Occipital lobe (tissue), 2 donors: Measurements from ENCODE around the gene ZNF705A. TPM values are rescaled to one million over a fixed set of nuclear protein-coding genes. Genes with fewer than 3 reads are reported as not detected.
"Not testable (repeated sequence)": the region's sequence is repeated elsewhere in the genome, so short reads cannot be mapped to it uniquely, and the experiment has no call there.

ENCODE experiments used
- DNase-seq: peaks from one replicate; lab custom pipeline; 2025; lab: John Stamatoyannopoulos, UW
- total RNA-seq: library from RNA; depleted of rRNA; stranded (reverse); fragments of >200 nt; gene quantifications from one replicate; pipeline ENCODE4 v1.2.3, GENCODE V29; 2014

Gene ZNF705A
- not detected for total RNA-seq

- DNase-seq: no peak
These were observed at the start of gene ZNF705A for GRCh38 chr12:8156845-8157244. TSS of gene ZNF705A (plus strand) at chr12:8157015. CDS start at chr12:8172626, 15,611 bp downstream.

GRCh38 chr12:8108808-8109398 is 47.9 kb upstream of the ZNF705A start:
- DNase-seq: peak; percentile 14

- not testable (repeated sequence) for DNase-seq
These were observed 43.7 kb upstream of the ZNF705A start for GRCh38 chr12:8113117-8113516.

DNA sequence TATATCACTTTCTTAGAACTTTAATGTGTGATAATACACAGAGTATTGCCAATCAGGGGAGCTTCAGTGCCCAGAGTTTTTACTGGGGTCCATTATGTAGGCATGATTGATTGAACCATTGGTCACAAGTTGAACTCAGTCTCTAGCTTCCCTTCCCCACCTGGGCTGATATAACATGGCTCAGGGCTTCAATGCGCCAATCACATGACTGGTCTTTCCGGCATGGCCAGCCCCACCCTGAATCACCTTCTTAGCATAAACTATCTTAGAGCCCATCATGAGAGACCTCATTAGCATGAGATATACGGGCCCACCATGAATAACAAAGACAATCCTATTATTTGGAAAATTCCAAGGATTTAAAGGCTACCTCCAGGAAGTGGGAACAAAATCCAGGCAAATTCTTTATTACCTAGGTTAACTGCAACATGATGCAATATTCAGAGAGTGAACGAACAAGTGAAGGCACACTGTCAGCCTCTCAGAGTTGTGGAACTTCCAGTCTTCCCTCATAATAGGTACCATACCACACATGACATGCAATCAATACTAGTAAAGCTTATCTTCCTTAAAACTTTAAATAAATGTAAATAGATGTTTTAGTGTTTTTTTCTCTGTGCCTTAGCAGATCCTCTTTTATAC is 36.6 kb upstream of the ZNF705A start:
- no peak for DNase-seq

DNA sequence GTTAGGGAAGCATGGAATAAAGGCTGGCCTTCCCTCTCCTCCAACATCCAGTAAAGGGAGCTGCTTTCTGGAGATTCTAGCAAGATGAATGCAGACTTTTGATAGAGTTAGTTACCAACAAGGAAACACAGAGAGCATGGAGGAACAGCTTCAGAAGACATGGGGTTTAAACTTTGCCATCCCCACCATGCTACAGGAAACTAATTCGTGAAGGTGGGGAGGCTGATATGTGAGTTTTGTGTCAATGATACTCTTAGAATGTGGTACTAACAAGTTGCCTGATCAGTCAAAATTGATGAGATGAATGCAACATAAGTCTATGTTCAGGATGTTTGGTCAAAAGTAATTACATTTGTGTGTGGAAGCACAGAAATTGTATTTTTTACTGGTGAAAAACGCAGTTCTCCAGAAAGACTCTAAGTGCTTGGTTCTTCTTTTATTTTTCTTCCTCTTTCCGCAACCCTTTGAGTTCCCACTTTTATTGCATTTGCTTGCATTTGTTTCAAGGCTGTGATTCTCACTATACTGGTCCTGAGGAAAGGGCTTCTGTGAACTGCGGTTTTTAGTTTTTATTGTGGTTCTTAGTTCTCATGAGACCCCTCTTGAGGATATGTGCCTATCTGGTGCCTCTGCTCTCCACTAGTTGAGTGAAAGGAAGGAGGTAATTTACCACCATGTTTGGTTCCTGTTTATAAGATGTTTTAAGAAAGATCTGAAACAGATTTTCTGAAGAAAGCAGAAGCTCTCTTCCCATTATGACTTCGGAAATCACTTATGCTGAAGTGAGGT is 33.5 kb upstream of the ZNF705A start, which contains the start of gene CLEC4A:
Gene CLEC4A, plus strand, starts transcription at position 494 of the 789 bp plus-strand sequence. Its CDS starts 262 bp downstream, at position 756.
- no peak for DNase-seq

GRCh38 chr12:8127138-8127537 is 29.7 kb upstream of the ZNF705A start:
- no peak for DNase-seq

DNA sequence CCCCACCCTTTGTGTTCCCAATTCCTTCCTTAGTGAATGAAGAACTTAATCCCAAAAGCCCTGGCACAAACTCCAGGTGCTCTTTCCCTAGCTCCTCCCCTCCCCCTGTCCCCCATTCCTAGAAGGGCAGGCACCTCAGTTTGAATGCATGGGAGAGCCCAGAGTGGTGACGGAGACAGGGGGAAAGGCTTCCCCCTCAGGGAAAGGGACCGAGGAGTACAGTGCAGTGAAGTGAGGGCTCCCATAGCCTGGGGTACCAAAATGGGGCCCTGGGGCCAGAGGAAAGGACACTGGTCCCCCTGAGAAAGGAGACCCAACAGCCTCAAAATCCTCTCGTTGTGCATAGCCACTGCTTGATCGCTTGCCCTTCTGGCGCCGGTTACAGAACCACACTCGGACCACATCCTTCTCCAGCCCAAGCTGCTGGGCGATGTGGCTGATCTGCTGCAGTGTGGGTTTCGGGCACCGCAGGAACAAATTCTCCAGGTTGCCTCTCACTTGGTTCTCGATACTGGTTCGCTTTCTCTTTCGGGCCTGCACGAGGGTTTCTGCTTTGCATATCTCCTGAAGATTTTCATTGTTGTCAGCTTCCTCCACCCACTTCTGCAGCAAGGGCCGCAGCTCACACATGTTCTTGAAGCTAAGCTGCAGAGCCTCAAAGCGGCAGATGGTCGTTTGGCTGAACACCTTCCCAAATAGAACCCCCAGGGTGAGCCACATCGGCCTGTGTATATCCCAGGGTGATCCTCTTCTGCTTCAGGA is 23.0 kb upstream of the ZNF705A start:
- DNase-seq: not testable (repeated sequence)

GRCh38 chr12:8134398-8134930 is 22.4 kb upstream of the ZNF705A start:
- not testable (repeated sequence) for DNase-seq

DNA sequence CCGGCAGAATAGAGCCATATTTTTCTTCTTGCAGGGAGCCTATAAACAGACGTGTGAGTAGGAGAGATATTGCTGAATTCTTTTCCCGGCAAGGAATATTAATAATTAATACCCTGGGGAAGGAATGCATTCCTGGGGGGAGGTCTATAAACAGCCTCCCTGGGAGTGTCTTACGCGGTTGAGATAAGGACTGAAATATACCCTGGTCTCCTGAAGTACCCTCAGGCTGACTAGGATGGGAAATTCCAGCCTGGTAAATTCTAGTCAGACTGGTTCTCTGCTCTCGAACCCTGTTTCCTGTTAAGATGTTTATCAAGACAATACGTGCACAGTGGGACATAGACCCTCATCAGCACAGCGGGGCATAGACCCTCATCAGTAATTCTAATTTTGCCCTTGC is 15.2 kb upstream of the ZNF705A start:
- not testable (repeated sequence) for DNase-seq

DNA sequence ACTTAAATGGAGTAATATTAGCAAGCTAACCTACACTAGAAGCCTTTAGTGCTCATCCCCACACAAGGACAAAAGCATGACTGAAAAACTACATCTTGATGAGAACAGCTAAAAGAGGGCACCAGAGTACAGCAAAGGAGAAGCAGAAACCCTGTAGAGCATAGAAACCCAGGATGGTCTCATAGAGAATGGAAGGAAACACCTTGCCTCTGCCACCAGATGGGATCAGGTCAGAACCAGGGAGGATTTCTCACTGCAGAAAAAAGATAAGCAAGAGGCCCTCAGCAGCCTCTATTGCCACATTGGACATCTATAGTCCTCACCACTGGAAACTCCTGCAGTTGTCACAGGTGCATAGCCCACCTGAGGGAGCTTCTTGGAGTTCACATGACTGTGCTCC is 13.6 kb upstream of the ZNF705A start:
- DNase-seq: no peak

DNA sequence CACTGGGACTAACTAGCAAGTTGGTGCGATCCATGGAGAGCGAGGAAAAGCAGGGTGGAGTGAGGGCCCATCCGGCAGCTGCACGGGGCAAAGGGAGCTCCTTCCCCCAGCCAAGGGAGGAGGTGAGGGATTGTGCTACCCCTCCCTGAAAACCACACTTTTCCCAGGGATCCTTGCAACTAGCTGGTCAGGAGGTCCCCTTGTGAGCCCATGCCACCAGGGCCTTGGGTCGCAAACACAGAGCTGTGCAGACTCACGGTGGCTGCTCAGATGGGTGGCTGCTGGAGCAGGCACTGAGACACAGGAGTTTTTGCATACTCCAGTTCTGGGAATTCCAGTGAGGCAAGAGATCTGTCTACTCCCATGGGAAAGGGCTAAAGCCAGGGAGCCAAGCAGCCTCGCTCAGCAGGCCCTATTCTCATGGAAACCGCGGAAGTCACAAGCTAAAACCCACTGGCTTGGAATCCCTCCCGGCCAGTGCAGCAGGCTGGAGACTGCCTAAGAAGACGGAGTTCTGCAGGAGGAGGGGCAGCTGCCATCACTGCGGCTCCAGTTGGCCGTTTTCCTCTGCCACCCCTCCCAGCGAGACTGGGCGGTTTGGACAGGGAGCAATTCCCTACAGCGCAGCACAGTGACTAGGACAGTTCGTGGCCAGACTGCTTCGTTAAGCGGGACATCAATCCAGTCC is 10.9 kb upstream of the ZNF705A start:
- peak; percentile 52 for DNase-seq

GRCh38 chr12:8146442-8146771 is 10.4 kb upstream of the ZNF705A start:
- no peak for DNase-seq

DNA sequence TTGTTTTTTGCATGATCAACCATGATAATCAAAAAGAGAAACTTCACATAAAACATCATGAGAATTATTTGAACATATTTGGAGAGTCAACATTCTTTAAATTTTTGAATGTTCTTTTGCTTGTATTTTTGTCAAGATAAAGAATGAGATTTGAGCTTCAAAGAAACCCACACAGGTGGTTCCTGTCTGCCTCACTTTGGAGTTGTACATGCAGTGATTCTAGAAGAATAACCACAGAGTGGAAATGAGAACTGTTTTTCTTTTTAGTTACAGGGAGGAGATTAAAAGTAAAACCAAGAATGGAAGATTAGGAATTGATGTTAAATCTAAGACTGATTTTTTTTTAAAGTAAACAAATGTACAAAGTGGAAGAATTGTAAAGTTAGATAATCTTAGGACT is 2.3 kb upstream of the ZNF705A start:
- no peak for DNase-seq

GRCh38 chr12:8156416-8156815 is 399 bp upstream of the ZNF705A start:
- no peak for DNase-seq

- no peak for DNase-seq
These were observed 826 bp downstream of the ZNF705A start for GRCh38 chr12:8157484-8158198.

DNA sequence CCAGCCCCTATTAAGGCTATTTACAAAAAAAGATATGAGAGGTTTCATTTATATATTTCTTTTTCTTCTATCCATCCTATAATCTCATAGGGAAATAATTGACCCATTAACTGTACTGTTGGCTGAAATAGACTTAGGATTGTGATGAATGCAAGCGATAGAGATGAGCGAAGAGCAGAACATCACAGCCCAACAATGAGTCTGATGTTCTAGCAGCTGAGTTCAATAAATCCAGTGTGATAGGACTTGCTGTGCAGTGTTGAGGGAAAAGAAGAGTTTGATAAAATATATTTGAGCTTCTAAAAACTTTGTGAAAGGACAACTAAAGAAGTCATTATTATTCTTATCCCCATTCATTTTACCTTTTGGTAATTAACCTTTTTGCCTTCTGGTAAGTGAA is 16.1 kb downstream of the ZNF705A start:
- not testable (repeated sequence) for DNase-seq

GRCh38 chr12:8179989-8180585 is 23.3 kb downstream of the ZNF705A start:
- peak; percentile 59 for DNase-seq

GRCh38 chr12:8181271-8181670 is 24.5 kb downstream of the ZNF705A start:
- DNase-seq: not testable (repeated sequence)

DNA sequence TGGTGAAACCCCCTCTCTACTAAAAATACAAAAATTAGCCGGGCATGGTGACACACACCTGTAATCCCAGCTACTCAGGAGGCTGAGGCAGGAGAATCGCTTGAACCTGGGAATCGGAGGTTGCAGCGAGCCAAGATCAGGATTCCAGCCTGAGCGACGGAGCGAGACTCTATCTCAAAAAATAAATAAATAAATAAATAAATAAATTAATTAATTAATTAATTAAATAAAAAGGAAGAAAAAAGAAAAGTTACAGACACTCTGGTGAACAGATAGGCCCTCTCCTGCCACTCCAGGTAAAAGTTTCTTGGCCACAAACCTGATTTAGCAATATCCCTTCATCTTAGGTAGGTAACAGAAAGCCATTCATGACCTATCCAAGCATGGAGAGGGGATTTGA is 26.1 kb downstream of the ZNF705A start:
- DNase-seq: not testable (repeated sequence)

GRCh38 chr12:8183346-8183745 is 26.5 kb downstream of the ZNF705A start:
- DNase-seq: not testable (repeated sequence)
